ENCODE results near the gene GNB2.

Gene GNB2

DNA sequence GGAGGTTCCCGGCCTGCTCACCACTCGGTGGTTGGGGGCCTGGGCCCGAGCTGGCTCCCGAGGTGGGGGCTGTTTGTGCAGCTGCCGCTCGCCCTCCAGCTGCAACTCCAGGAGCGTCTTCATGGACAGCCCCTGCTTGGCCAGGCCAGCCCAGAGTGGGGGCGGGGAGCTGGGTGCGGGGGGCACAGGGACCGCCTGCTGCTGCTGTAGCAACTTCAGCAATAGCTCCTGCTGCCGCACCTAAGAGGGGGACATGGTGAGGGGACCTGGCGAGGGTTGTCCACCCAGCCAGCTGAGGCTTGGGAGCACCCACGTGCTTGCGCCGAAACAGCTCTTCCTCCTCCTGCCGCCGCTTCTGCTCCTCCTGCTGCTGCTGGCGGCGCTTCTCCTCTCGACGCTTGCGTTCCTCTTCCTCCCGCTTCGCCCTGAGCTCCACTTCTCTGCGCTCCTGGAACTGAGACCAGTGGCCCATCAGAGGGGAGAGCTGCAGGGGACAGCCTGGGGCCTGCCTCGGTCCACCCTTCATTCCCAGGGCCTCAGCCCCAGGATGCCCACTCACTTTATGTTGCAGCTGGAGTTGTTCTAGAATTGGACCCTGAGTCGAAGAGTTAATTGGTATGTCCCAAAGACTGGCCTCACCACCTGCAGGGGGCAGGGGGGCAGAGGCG, 9.6 kb downstream of the GNB2 start:
- Mint-ChIP-seq H3K27me3 (no peaks in the 10 kb centered on the region), H3K27ac (peak overlapping the region; percentile 82), H3K9me3 (no peaks in the 10 kb centered on the region), H3K4me3 (no peak overlapping the region), H3K4me1 (peaks cover 7 to 37% of the 10 kb centered on the region in 2 donors), H3K36me3 (peaks cover 37 to 47% of the 10 kb centered on the region in 2 donors)
- DNase-seq (no peak), ATAC-seq (replicated peaks) (no peak)

- H3K4me1 Mint-ChIP-seq = peaks cover 9 to 38% of the 10 kb centered on the region in 2 donors
These were observed 10.4 kb downstream of the GNB2 start for GRCh38 chr7:100683659-100684533.

DNA sequence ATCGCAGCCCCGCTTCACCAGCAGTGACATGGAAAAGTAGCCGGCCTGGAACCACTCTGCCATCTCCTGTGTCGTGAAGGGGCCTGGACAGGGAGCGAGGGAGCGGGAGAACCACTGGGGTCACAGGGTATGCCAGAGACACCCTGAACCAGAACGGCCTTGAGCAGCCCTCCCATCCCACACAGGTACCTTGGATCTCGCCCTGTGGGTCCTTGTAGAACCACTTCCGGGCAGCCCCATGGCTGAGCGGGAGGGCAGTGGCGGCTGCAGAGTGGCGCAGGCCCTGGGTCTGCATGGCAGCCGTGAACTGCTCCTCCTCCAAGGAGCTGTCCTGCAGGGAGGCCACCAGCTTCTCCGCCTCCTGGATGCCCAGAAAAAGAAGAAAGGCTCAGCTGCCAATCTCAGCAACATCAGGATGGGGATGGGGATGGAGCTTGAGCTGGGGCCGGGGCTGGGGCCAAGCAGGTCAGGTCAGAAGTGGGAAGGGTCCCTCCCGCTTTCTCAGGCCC, 11.0 kb downstream of the GNB2 start:
- H3K36me3 Mint-ChIP-seq = peaks cover 29 to 49% of the 10 kb centered on the region in 2 donors

More at GRCh38 chr7:100683659-100684533, 10.4 kb downstream of the GNB2 start:
- peak overlapping the region; percentile 82 for H3K27ac Mint-ChIP-seq
- ATAC-seq (replicated peaks) (no peak), DNase-seq (no peak)
- H3K9me3 Mint-ChIP-seq = no peaks in the 10 kb centered on the region
- H3K4me3 Mint-ChIP-seq = no peak overlapping the region
- no peaks in the 10 kb centered on the region for H3K27me3 Mint-ChIP-seq
- H3K36me3 Mint-ChIP-seq = peaks cover 32 to 47% of the 10 kb centered on the region in 2 donors

DNA sequence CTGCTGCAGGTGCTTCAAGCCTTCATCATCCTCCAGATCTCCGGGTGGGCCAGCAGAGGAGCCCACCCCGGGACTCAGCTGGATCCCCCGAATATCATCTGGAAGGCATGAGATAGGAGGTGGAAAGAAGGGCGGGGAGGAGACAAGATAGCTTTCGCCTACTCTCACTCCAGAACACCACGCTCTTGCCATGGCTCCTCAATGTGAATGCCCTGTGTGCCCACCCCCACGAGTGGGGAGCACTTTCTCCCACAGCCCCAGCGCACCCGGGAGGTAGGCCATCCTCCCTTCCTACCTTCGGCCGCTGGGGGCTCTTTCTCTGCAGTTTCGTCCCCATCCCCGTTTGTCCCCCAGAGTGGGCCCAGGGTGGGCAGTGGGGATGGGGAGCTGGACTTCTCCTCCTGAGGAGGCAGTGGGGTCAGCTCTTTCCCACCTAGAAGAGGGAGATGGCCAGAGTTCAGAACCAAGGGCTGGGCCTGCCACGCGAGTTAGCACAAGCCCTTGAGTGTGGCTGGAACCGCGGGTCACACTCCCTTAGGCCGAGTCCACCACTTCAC, 11.6 kb downstream of the GNB2 start:
- Mint-ChIP-seq H3K4me1 (peaks cover 19 to 39% of the 10 kb centered on the region in 2 donors), H3K9me3 (no peaks in the 10 kb centered on the region), H3K27ac (peak overlapping the region; percentile 67), H3K4me3 (no peak overlapping the region), H3K27me3 (no peaks in the 10 kb centered on the region), H3K36me3 (peaks cover 26 to 46% of the 10 kb centered on the region in 2 donors)
- DNase-seq (no peak), ATAC-seq (replicated peaks) (no peak)

More for the DNA sequence above, 11.0 kb downstream of the GNB2 start:
- peaks cover 15 to 39% of the 10 kb centered on the region in 2 donors for H3K4me1 Mint-ChIP-seq
- DNase-seq (no peak), ATAC-seq (replicated peaks) (no peak)
- no peaks in the 10 kb centered on the region for H3K9me3 Mint-ChIP-seq
- no peak overlapping the region for H3K4me3 Mint-ChIP-seq
- H3K27ac Mint-ChIP-seq = no peak overlapping the region
- H3K27me3 Mint-ChIP-seq = no peaks in the 10 kb centered on the region

DNA sequence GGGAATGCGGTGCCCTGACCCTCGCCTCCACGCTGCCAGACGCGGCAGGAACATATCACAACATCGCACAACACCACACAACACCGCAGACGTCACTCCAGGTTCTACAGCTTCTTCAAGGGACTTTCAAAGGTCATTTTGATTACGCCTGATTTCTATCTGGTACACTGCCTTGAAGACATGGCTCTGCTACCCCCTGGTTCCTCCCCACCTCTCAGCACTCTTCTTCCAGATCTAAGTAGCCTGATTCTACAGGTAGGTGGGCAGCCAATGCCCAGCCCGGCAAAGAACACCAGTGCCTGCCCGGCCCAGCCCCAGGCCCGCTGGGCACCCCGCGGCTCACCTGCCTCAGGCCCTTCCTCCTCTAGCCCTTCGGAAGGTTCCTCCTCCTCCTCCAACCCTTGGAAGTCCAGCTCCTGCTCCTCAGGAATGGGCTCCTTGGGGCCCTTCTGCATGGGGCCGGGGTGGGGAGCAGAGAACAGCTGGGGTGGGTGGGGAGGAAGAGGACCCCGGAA, 12.1 kb downstream of the GNB2 start:
- Mint-ChIP-seq H3K27me3 (no peaks in the 10 kb centered on the region), H3K4me1 (peaks cover 19 to 35% of the 10 kb centered on the region in 2 donors), H3K9me3 (no peaks in the 10 kb centered on the region), H3K27ac (peak overlapping the region; percentile 67), H3K36me3 (peaks cover 24 to 41% of the 10 kb centered on the region in 2 donors), H3K4me3 (no peak overlapping the region)
- DNase-seq = no peak
- no peak for ATAC-seq (replicated peaks)

DNA sequence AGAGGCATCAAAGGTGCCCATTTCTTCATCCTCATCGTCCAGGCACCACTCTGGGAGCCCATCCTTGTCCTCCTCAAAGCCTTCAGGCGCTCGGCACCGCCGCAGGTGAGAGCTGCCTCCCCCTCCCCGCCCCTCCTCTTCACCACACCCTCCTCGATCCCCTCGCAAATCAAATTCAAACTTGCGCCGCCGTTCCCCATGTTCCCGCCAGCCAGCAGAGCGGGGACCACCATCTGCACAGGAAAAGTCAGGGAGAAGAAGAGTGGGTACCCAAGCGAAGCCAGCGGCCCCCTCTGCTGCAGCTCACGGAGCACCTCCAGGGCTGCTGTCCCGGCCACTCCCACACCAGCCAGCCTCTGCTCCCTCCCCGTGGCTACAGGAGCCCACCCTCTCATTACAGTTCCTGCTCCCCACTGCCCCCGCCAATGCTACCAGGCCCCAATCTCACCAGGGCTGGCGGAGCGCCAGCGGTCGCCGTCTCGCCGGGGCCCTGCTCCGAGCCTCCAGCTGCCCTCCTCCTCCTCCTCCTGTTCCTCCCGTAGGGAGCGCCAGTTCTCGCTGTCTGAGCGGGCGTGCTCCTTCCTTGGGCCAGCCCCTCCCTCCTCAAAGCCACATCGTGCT, 12.8 kb downstream of the GNB2 start:
- Mint-ChIP-seq H3K4me3 (no peak overlapping the region), H3K4me1 (peaks cover 22 to 34% of the 10 kb centered on the region in 2 donors), H3K36me3 (peaks cover 24 to 41% of the 10 kb centered on the region in 2 donors), H3K27ac (no peak overlapping the region), H3K27me3 (no peaks in the 10 kb centered on the region), H3K9me3 (no peaks in the 10 kb centered on the region)
- ATAC-seq (replicated peaks) (no peak), DNase-seq (no peak)

- no peak overlapping the region for H3K4me3 Mint-ChIP-seq
- H3K4me1 Mint-ChIP-seq = peaks cover 25 to 33% of the 10 kb centered on the region in 2 donors
- peak overlapping the region; percentile 86 for H3K27ac Mint-ChIP-seq
- DNase-seq (no peak), ATAC-seq (replicated peaks) (no peak)
- H3K36me3 Mint-ChIP-seq = peaks cover 20 to 39% of the 10 kb centered on the region in 2 donors
- H3K9me3 Mint-ChIP-seq = no peaks in the 10 kb centered on the region
- H3K27me3 Mint-ChIP-seq = no peaks in the 10 kb centered on the region
These were observed 13.3 kb downstream of the GNB2 start for GRCh38 chr7:100686822-100687211.

DNA sequence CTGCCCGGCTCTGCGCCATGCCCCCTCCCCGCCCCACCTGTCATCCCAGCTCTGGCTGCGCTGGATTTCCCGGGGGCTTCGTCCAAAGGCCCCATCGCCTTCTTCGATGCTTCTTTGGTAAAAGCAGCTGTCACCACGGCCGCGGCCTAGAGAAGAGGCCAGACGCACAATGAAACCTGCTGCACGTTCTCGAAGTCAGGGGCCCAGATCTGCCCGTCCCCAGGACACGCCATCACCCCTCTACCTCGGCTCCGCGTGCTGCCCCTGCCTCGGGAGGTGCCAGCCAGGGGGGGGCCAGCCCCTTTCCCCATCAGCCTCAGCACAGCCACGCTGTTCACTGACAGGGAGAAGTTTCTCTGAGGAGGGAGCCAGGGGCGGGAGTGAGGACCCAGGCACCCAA, 13.7 kb downstream of the GNB2 start:
- Mint-ChIP-seq H3K4me3 (no peak overlapping the region), H3K27me3 (no peaks in the 10 kb centered on the region), H3K9me3 (no peaks in the 10 kb centered on the region), H3K4me1 (peaks cover 28 to 35% of the 10 kb centered on the region in 2 donors), H3K27ac (no peak overlapping the region), H3K36me3 (peaks cover 20 to 40% of the 10 kb centered on the region in 2 donors)
- DNase-seq (no peak), ATAC-seq (replicated peaks) (no peak)

DNA sequence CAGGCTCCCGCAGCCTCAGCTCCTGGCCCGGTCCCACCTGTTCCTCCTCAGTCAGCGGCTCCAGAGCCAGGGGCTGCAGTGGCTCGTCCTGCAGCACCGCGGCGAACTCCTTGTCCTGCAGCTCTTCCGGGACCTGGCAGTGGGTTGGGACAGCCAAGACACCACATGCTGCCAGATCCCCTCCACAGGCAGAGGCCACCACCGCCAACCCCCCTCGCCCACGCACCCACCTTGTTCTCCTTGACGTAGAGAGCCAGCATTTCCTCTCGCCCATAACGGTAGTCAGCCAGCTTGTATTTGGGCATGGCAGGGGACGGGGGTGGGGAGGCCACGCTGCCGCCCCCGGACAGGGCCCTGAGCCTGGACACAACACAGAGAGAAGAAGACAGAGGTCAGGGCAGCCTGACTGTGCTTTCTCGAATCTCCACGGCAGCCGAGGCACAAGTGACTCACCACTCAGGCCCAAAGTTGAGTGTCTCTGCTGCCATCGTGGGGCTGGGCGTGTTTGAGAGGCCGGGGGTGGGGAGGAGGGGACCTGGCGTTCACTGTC, 14.3 kb downstream of the GNB2 start:
- Mint-ChIP-seq H3K4me3 (no peak overlapping the region), H3K36me3 (peaks cover 20 to 40% of the 10 kb centered on the region in 2 donors), H3K27ac (peak overlapping the region; percentile 82), H3K27me3 (no peaks in the 10 kb centered on the region), H3K9me3 (no peaks in the 10 kb centered on the region), H3K4me1 (peaks cover 34 to 41% of the 10 kb centered on the region in 2 donors)
- no peak for ATAC-seq (replicated peaks)
- no peak for DNase-seq

- Mint-ChIP-seq H3K36me3 (peaks cover 23 to 42% of the 10 kb centered on the region in 2 donors), H3K9me3 (no peaks in the 10 kb centered on the region), H3K4me1 (peaks cover 37 to 47% of the 10 kb centered on the region in 2 donors), H3K27ac (peak overlapping the region; percentile 82), H3K4me3 (no peak overlapping the region), H3K27me3 (no peaks in the 10 kb centered on the region)
- DNase-seq (no peak), ATAC-seq (replicated peaks) (no peak)
These were observed 14.9 kb downstream of the GNB2 start for GRCh38 chr7:100688326-100688860.

GRCh38 chr7:100689230-100690135, 15.9 kb downstream of the GNB2 start:
- Mint-ChIP-seq H3K27me3 (no peaks in the 10 kb centered on the region), H3K9me3 (no peaks in the 10 kb centered on the region), H3K4me3 (peak overlapping the region; percentile 38 to 63), H3K36me3 (peaks cover 19 to 41% of the 10 kb centered on the region in 2 donors), H3K27ac (peak overlapping the region; percentile 82), H3K4me1 (peaks cover 37 to 47% of the 10 kb centered on the region in 2 donors)
- DNase-seq = peak; percentile 79
- peak; percentile 65 to 72 for ATAC-seq (replicated peaks)

- Mint-ChIP-seq H3K27ac (peak overlapping the region; percentile 96), H3K9me3 (no peaks in the 10 kb centered on the region), H3K27me3 (no peaks in the 10 kb centered on the region), H3K4me3 (peak overlapping the region; percentile 96 to 98), H3K36me3 (peaks cover 9 to 30% of the 10 kb centered on the region in 2 donors), H3K4me1 (peaks cover 45 to 62% of the 10 kb centered on the region in 2 donors)
- ATAC-seq (replicated peaks) (peak; percentile 58 to 60), DNase-seq (peak; percentile 64)
These were observed 18.4 kb downstream of the GNB2 start for GRCh38 chr7:100691676-100692577.

Measured in stimulated activated naive B cell treated with anti-CD40 and anti-IgM and Interleukin-4, amounts not matched to agents 10 μg/mL and 1 μg/mL and 100 μg/mL, for 72 hours (primary cell).